ENCODE data around the gene BICD1.

The BICD1 gene
- long read RNA-seq, full-length matches to known transcripts = 17 of 48 reads
- long read RNA-seq, partial matches to known transcripts = 15 of 48 reads
- long read RNA-seq, other reads (novel, unspliced or antisense) = 16 of 48 reads

- no peak for TF ChIP-seq GABPA (IDR thresholded peaks at IDR 0.05; ENCODE audit: low read depth)
- TF ChIP-seq POLR2AphosphoS5 (IDR thresholded peaks at IDR 0.05; ENCODE audit: low read depth) = peak; percentile 73; the same call in 1 of the 2 replicates
- no peak for TF ChIP-seq REST (IDR thresholded peaks at IDR 0.05; ENCODE audit: insufficient replicate concordance, low read depth)
- TF ChIP-seq SPI1 (IDR thresholded peaks at IDR 0.05; ENCODE audit: borderline replicate concordance, low read depth) = no peak
- no peak for TF ChIP-seq CTCF (IDR thresholded peaks at IDR 0.05; ENCODE audit: insufficient read depth, low read length)
- Histone ChIP-seq H3K4me3 (replicated peaks; ENCODE audit: insufficient read depth, low read length) (peak within 1 kb of the TSS; percentile 83), H3K27ac (replicated peaks) (peak within 1 kb of the TSS; percentile 53), H3K27me3 (ENCODE audit: insufficient read depth, poor library complexity, severe bottlenecking) (no peaks in the 10 kb centered on the region)
- DNase-seq (ENCODE audit: low read depth in 1 of 2, low spot score in 1 of 2) = peak; percentile 65 to 77
Measured at GRCh38 chr12:32106517-32107358, at the start of gene BICD1. Gene BICD1, plus strand, starts transcription at chr12:32106847. Its CDS starts 485 bp downstream, at chr12:32107332.

GRCh38 chr12:32061033-32061432 lies 45.6 kb upstream of the BICD1 start:
- Histone ChIP-seq H3K27me3 (ENCODE audit: insufficient read depth, poor library complexity, severe bottlenecking) (no peaks in the 10 kb centered on the region), H3K4me3 (replicated peaks; ENCODE audit: insufficient read depth, low read length) (no peak overlapping the region), H3K27ac (replicated peaks) (no peak overlapping the region)
- DNase-seq (ENCODE audit: low read depth in 1 of 2, low spot score in 1 of 2) = no peak
- TF ChIP-seq SPI1 (IDR thresholded peaks at IDR 0.05; ENCODE audit: borderline replicate concordance, low read depth) (no peak), REST (IDR thresholded peaks at IDR 0.05; ENCODE audit: insufficient replicate concordance, low read depth) (no peak), CTCF (IDR thresholded peaks at IDR 0.05; ENCODE audit: insufficient read depth, low read length) (no peak), GABPA (IDR thresholded peaks at IDR 0.05; ENCODE audit: low read depth) (no peak), POLR2AphosphoS5 (IDR thresholded peaks at IDR 0.05; ENCODE audit: low read depth) (no peak)

GRCh38 chr12:32062881-32063280 lies 43.8 kb upstream of the BICD1 start:
- TF ChIP-seq SPI1 (IDR thresholded peaks at IDR 0.05; ENCODE audit: borderline replicate concordance, low read depth) = no peak
- TF ChIP-seq GABPA (IDR thresholded peaks at IDR 0.05; ENCODE audit: low read depth) = no peak
- no peak for TF ChIP-seq CTCF (IDR thresholded peaks at IDR 0.05; ENCODE audit: insufficient read depth, low read length)
- no peak for TF ChIP-seq REST (IDR thresholded peaks at IDR 0.05; ENCODE audit: insufficient replicate concordance, low read depth)
- no peak for TF ChIP-seq POLR2AphosphoS5 (IDR thresholded peaks at IDR 0.05; ENCODE audit: low read depth)
- DNase-seq (ENCODE audit: low read depth in 1 of 2, low spot score in 1 of 2) = no peak
- H3K27ac ChIP-seq (replicated peaks) = no peak overlapping the region
- no peaks in the 10 kb centered on the region for H3K27me3 ChIP-seq (ENCODE audit: insufficient read depth, poor library complexity, severe bottlenecking)
- H3K4me3 ChIP-seq (replicated peaks; ENCODE audit: insufficient read depth, low read length) = no peak overlapping the region

Measured in HL-60 (cell line).